Measurements from ENCODE around the gene PTPRO. TPM values are rescaled to one million over a fixed set of nuclear protein-coding genes. Genes with fewer than 3 reads are reported as not detected.

The PTPRO gene
- total RNA-seq, 2 experiments from 2014 or later = 0.17 to 0.25 TPM

GRCh38 chr12:15520083-15520482 lies 197.8 kb downstream of the PTPRO start:
- peaks cover 18% of the 10 kb centered on the region for H3K27me3 Mint-ChIP-seq (ENCODE audit: low read depth)
- no peaks in the 10 kb centered on the region for H3K36me3 Mint-ChIP-seq (ENCODE audit: low read depth)
- no peak overlapping the region for H3K27ac Mint-ChIP-seq
- H3K4me1 Mint-ChIP-seq (ENCODE audit: low read depth) = peaks cover 4% of the 10 kb centered on the region
- peaks cover 4% of the 10 kb centered on the region for H3K9me3 Mint-ChIP-seq
- peak; percentile 23 for DNase-seq
- intact Hi-C loops (cut with micrococcal nuclease) = loop anchor here (5.0 to 10.0 kb wide), 2 partner anchors 523 to 675 kb away; partner anchors contain the start of gene ART4
- H3K4me3 Mint-ChIP-seq = no peak overlapping the region
- CTCF ChIA-PET = interaction anchor here (0.9 to 2.3 kb wide), 2 partner anchors 65 to 299 kb away, joined by 3 to 8 read pairs; partner anchors contain the start of gene RERG

GRCh38 chr12:15520844-15521243 lies 198.5 kb downstream of the PTPRO start:
- peaks cover 4% of the 10 kb centered on the region for H3K9me3 Mint-ChIP-seq
- intact Hi-C loops (cut with micrococcal nuclease) = loop anchor here (5.0 to 10.0 kb wide), 2 partner anchors 524 to 676 kb away; partner anchors contain the start of gene ART4
- no peak for DNase-seq
- no peak overlapping the region for H3K27ac Mint-ChIP-seq
- peaks cover 4% of the 10 kb centered on the region for H3K4me1 Mint-ChIP-seq (ENCODE audit: low read depth)
- H3K36me3 Mint-ChIP-seq (ENCODE audit: low read depth) = no peaks in the 10 kb centered on the region
- peaks cover 18% of the 10 kb centered on the region for H3K27me3 Mint-ChIP-seq (ENCODE audit: low read depth)
- CTCF ChIA-PET = interaction anchor here (0.9 to 2.3 kb wide), 5 partner anchors 64 to 368 kb away, joined by 3 to 8 read pairs (median 4); partner anchors contain the start of gene RERG
- no peak overlapping the region for H3K4me3 Mint-ChIP-seq

GRCh38 chr12:15522574-15523187 lies 200.4 kb downstream of the PTPRO start:
- peaks cover 14% of the 10 kb centered on the region for H3K27me3 Mint-ChIP-seq (ENCODE audit: low read depth)
- H3K4me1 Mint-ChIP-seq (ENCODE audit: low read depth) = peaks cover 4% of the 10 kb centered on the region
- intact Hi-C loops (cut with micrococcal nuclease) = loop anchor here (1.0 to 10.0 kb wide), 5 partner anchors 246 to 678 kb away; partner anchors contain the start of gene ART4
- CTCF ChIA-PET = interaction anchor here (0.8 to 1.8 kb wide), 8 partner anchors 10 to 370 kb away, joined by 3 to 14 read pairs (median 6); no protein-coding TSS in a partner anchor
- H3K36me3 Mint-ChIP-seq (ENCODE audit: low read depth) = no peaks in the 10 kb centered on the region
- H3K4me3 Mint-ChIP-seq = no peak overlapping the region
- DNase-seq = no peak
- no peak overlapping the region for H3K27ac Mint-ChIP-seq
- peaks cover 4% of the 10 kb centered on the region for H3K9me3 Mint-ChIP-seq

GRCh38 chr12:15525441-15525840 lies 203.1 kb downstream of the PTPRO start:
- no peak for DNase-seq
- Mint-ChIP-seq H3K4me3 (no peak overlapping the region), H3K27me3 (ENCODE audit: low read depth) (peaks cover 5% of the 10 kb centered on the region), H3K27ac (no peak overlapping the region), H3K4me1 (ENCODE audit: low read depth) (peaks cover 3% of the 10 kb centered on the region), H3K36me3 (ENCODE audit: low read depth) (no peaks in the 10 kb centered on the region), H3K9me3 (peaks cover 7% of the 10 kb centered on the region)
- intact Hi-C loops (cut with micrococcal nuclease) = loop anchor here (10.0 kb wide), 1 partner anchor 681 kb away; the partner anchor contains the start of gene ART4
- CTCF ChIA-PET = interaction anchor here (0.7 to 2.0 kb wide), 8 partner anchors 9 to 332 kb away, joined by 3 to 8 read pairs (median 4); no protein-coding TSS in a partner anchor

GRCh38 chr12:15526033-15526432 lies 203.7 kb downstream of the PTPRO start:
- no peaks in the 10 kb centered on the region for H3K36me3 Mint-ChIP-seq (ENCODE audit: low read depth)
- H3K4me3 Mint-ChIP-seq = no peak overlapping the region
- peaks cover 5% of the 10 kb centered on the region for H3K27me3 Mint-ChIP-seq (ENCODE audit: low read depth)
- no peaks in the 10 kb centered on the region for H3K4me1 Mint-ChIP-seq (ENCODE audit: low read depth)
- intact Hi-C loops (cut with micrococcal nuclease) = loop anchor here (10.0 kb wide), 1 partner anchor 681 kb away; the partner anchor contains the start of gene ART4
- no peak overlapping the region for H3K27ac Mint-ChIP-seq
- CTCF ChIA-PET = interaction anchor here (0.7 to 2.0 kb wide), 8 partner anchors 8 to 331 kb away, joined by 3 to 8 read pairs (median 4); no protein-coding TSS in a partner anchor
- no peak for DNase-seq
- H3K9me3 Mint-ChIP-seq = peaks cover 7% of the 10 kb centered on the region

GRCh38 chr12:15527201-15528080 lies 205.1 kb downstream of the PTPRO start:
- Mint-ChIP-seq H3K4me3 (no peak overlapping the region), H3K4me1 (ENCODE audit: low read depth) (peaks cover 2% of the 10 kb centered on the region), H3K9me3 (peaks cover 7% of the 10 kb centered on the region), H3K27ac (no peak overlapping the region), H3K27me3 (ENCODE audit: low read depth) (peaks cover 3% of the 10 kb centered on the region), H3K36me3 (ENCODE audit: low read depth) (no peaks in the 10 kb centered on the region)
- intact Hi-C loops (cut with micrococcal nuclease) = loop anchor here (10.0 kb wide), 1 partner anchor 683 kb away; the partner anchor contains the start of gene ART4
- no peak for DNase-seq
- CTCF ChIA-PET = interaction anchor here (0.6 to 11.3 kb wide), 6 partner anchors 21 to 382 kb away, joined by 3 to 460 read pairs (median 4); no protein-coding TSS in a partner anchor

GRCh38 chr12:15528666-15529065 lies 206.4 kb downstream of the PTPRO start:
- intact Hi-C loops (cut with micrococcal nuclease) = loop anchor here (10.0 kb wide), 1 partner anchor 684 kb away; the partner anchor contains the start of gene ART4
- H3K4me3 Mint-ChIP-seq = no peak overlapping the region
- CTCF ChIA-PET = interaction anchor here (1.0 to 11.3 kb wide), 5 partner anchors 19 to 315 kb away, joined by 3 to 460 read pairs (median 5); no protein-coding TSS in a partner anchor
- H3K9me3 Mint-ChIP-seq = peaks cover 7% of the 10 kb centered on the region
- H3K27me3 Mint-ChIP-seq (ENCODE audit: low read depth) = peaks cover 3% of the 10 kb centered on the region
- no peak for DNase-seq
- H3K36me3 Mint-ChIP-seq (ENCODE audit: low read depth) = no peaks in the 10 kb centered on the region
- no peak overlapping the region for H3K27ac Mint-ChIP-seq
- peaks cover 14% of the 10 kb centered on the region for H3K4me1 Mint-ChIP-seq (ENCODE audit: low read depth)

GRCh38 chr12:15530361-15530760 lies 208.1 kb downstream of the PTPRO start:
- peaks cover 18% of the 10 kb centered on the region for H3K4me1 Mint-ChIP-seq (ENCODE audit: low read depth)
- no peak overlapping the region for H3K4me3 Mint-ChIP-seq
- no peaks in the 10 kb centered on the region for H3K27me3 Mint-ChIP-seq (ENCODE audit: low read depth)
- H3K27ac Mint-ChIP-seq = no peak overlapping the region
- DNase-seq = no peak
- peaks cover 7% of the 10 kb centered on the region for H3K9me3 Mint-ChIP-seq
- intact Hi-C loops (cut with micrococcal nuclease) = loop anchor here (5.0 kb wide), 1 partner anchor 538 kb away; no protein-coding TSS in a partner anchor
- CTCF ChIA-PET = interaction anchor here (0.7 to 11.3 kb wide), 5 partner anchors 16 to 254 kb away, joined by 3 to 460 read pairs (median 12); no protein-coding TSS in a partner anchor
- H3K36me3 Mint-ChIP-seq (ENCODE audit: low read depth) = no peaks in the 10 kb centered on the region

GRCh38 chr12:15532364-15532977 lies 210.2 kb downstream of the PTPRO start:
- CTCF ChIA-PET = interaction anchor here (0.6 to 11.3 kb wide), 36 partner anchors 8 to 799 kb away, joined by 3 to 460 read pairs (median 5); partner anchors contain the start of gene DERA
- Mint-ChIP-seq H3K4me3 (no peak overlapping the region), H3K27ac (no peak overlapping the region), H3K4me1 (ENCODE audit: low read depth) (peaks cover 18% of the 10 kb centered on the region), H3K27me3 (ENCODE audit: low read depth) (no peaks in the 10 kb centered on the region), H3K9me3 (peaks cover 7% of the 10 kb centered on the region), H3K36me3 (ENCODE audit: low read depth) (no peaks in the 10 kb centered on the region)
- intact Hi-C loops (cut with micrococcal nuclease) = loop anchor here (1.0 to 5.0 kb wide), 6 partner anchors 48 to 540 kb away; partner anchors contain the start of genes EPS8 and STRAP
- peak; percentile 72 for DNase-seq

GRCh38 chr12:15534322-15534721 lies 212.0 kb downstream of the PTPRO start:
- no peak overlapping the region for H3K27ac Mint-ChIP-seq
- H3K9me3 Mint-ChIP-seq = peaks cover 2% of the 10 kb centered on the region
- CTCF ChIA-PET = interaction anchor here (0.9 to 11.3 kb wide), 13 partner anchors 9 to 323 kb away, joined by 3 to 460 read pairs (median 5); no protein-coding TSS in a partner anchor
- intact Hi-C loops (cut with micrococcal nuclease) = loop anchor here (1.0 to 5.0 kb wide), 4 partner anchors 12 to 542 kb away; no protein-coding TSS in a partner anchor
- H3K27me3 Mint-ChIP-seq (ENCODE audit: low read depth) = no peaks in the 10 kb centered on the region
- DNase-seq = peak; percentile 51
- H3K36me3 Mint-ChIP-seq (ENCODE audit: low read depth) = no peaks in the 10 kb centered on the region
- H3K4me3 Mint-ChIP-seq = peak overlapping the region; percentile 67
- H3K4me1 Mint-ChIP-seq (ENCODE audit: low read depth) = peaks cover 26% of the 10 kb centered on the region

GRCh38 chr12:15534874-15535273 lies 212.6 kb downstream of the PTPRO start:
- Mint-ChIP-seq H3K36me3 (ENCODE audit: low read depth) (no peaks in the 10 kb centered on the region), H3K9me3 (peaks cover 2% of the 10 kb centered on the region), H3K4me1 (ENCODE audit: low read depth) (peaks cover 28% of the 10 kb centered on the region), H3K4me3 (no peak overlapping the region), H3K27ac (no peak overlapping the region), H3K27me3 (ENCODE audit: low read depth) (no peaks in the 10 kb centered on the region)
- intact Hi-C loops (cut with micrococcal nuclease) = loop anchor here (1.0 to 5.0 kb wide), 4 partner anchors 11 to 543 kb away; no protein-coding TSS in a partner anchor
- CTCF ChIA-PET = interaction anchor here (1.0 to 11.3 kb wide), 13 partner anchors 9 to 323 kb away, joined by 3 to 460 read pairs (median 5); no protein-coding TSS in a partner anchor
- DNase-seq = no peak

Measured in activated naive CD4-positive, alpha-beta T cell treated with anti-CD3 and anti-CD28 coated beads for 36 hours (primary cell).